Activated CD8-positive, alpha-beta T cell treated with anti-CD3 and anti-CD28 coated beads for 36 hours (primary cell): ENCODE measurements around the gene NSL1. TPM values are rescaled to one million over a fixed set of nuclear protein-coding genes. Genes with fewer than 3 reads are reported as not detected.
A peak's percentile ranks its signal among the peaks of the same experiment; 100 is the strongest.

Experiments
- ATAC-seq: fragments of 200-7000 bp; cut with Tn5 transposase; one replicate; pipeline ENCODE4 v1.10.0; 2021; ENCODE audit warnings: mild to moderate bottlenecking, moderate library complexity
- CTCF ChIA-PET: fragments of 350-600 bp; sonication (Branson Sonifier 250); formaldehyde crosslinking; loops from one replicate; lab custom pipeline; 2021; ENCODE audit warnings: antibody characterized with exemption; lab: Charles Lee
- POLR2A ChIA-PET: fragments of 350-600 bp; sonication (Branson Sonifier 250); formaldehyde crosslinking; loops from one replicate; lab custom pipeline; 2021; ENCODE audit warnings: antibody characterized with exemption; lab: Charles Lee
- DNase-seq: peaks from one replicate; pipeline ENCODE4 v3.0.0-alpha.2; 2020
- H3K27ac Mint-ChIP-seq: one replicate; pipeline ENCODE4 v1.8.0; 2021; ENCODE audit warnings: mild to moderate bottlenecking, mixed read lengths
- H3K27me3 Mint-ChIP-seq: one replicate; pipeline ENCODE4 v1.8.0; 2021; ENCODE audit warnings: mixed read lengths
- H3K36me3 Mint-ChIP-seq: one replicate; pipeline ENCODE4 v1.8.0; 2021; ENCODE audit warnings: low read depth, mixed read lengths
- H3K4me1 Mint-ChIP-seq: one replicate; pipeline ENCODE4 v1.8.0; 2021; ENCODE audit warnings: low read depth, mixed read lengths
- H3K4me3 Mint-ChIP-seq: one replicate; pipeline ENCODE4 v1.8.0; 2021; ENCODE audit warnings: mild to moderate bottlenecking, moderate library complexity, mixed read lengths
- H3K9me3 Mint-ChIP-seq: one replicate; pipeline ENCODE4 v1.8.0; 2021; ENCODE audit warnings: mixed read lengths
- intact Hi-C: fragments of 100-400 bp; cut with micrococcal nuclease; formaldehyde crosslinking; loops from one replicate; pipeline ENCODE4 v1.10.0; 2022
- total RNA-seq, 2 experiments: library from RNA; stranded (reverse); gene quantifications; one replicate each; pipeline ENCODE4 v1.2.3, GENCODE V29; 2021
- TF ChIP-seq, protein P1 (sequence below): fragments of 200-600 bp; IDR thresholded peaks from one replicate; pipeline ENCODE4 v1.8.0; 2022; ENCODE audit warnings: antibody characterized with exemption, mild to moderate bottlenecking

The NSL1 gene
- total RNA-seq, 2 experiments from 2014 or later = 29.6 to 34.9 TPM

- Mint-ChIP-seq H3K36me3 (peaks cover 2% of the 10 kb centered on the region), H3K9me3 (no peaks in the 10 kb centered on the region), H3K27ac (no peak overlapping the region), H3K4me1 (peaks cover 53% of the 10 kb centered on the region), H3K4me3 (no peak overlapping the region), H3K27me3 (peaks cover 1% of the 10 kb centered on the region)
- ATAC-seq (no peak), DNase-seq (no peak)
- intact Hi-C loops = loop anchor here (5.0 kb wide), 1 partner anchor 50 kb away; no protein-coding TSS in a partner anchor
- ChIA-PET CTCF (interaction anchor here (1.5 to 1.8 kb wide), 2 partner anchors 38 to 79 kb away, joined by 6 to 8 read pairs; no protein-coding TSS in a partner anchor), POLR2A (no interaction called here)
- TF ChIP-seq, protein P1, sequence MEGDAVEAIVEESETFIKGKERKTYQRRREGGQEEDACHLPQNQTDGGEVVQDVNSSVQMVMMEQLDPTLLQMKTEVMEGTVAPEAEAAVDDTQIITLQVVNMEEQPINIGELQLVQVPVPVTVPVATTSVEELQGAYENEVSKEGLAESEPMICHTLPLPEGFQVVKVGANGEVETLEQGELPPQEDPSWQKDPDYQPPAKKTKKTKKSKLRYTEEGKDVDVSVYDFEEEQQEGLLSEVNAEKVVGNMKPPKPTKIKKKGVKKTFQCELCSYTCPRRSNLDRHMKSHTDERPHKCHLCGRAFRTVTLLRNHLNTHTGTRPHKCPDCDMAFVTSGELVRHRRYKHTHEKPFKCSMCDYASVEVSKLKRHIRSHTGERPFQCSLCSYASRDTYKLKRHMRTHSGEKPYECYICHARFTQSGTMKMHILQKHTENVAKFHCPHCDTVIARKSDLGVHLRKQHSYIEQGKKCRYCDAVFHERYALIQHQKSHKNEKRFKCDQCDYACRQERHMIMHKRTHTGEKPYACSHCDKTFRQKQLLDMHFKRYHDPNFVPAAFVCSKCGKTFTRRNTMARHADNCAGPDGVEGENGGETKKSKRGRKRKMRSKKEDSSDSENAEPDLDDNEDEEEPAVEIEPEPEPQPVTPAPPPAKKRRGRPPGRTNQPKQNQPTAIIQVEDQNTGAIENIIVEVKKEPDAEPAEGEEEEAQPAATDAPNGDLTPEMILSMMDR = no peak
Measured at GRCh38 chr1:212702672-212703071, 88.9 kb downstream of the NSL1 start.

DNA sequence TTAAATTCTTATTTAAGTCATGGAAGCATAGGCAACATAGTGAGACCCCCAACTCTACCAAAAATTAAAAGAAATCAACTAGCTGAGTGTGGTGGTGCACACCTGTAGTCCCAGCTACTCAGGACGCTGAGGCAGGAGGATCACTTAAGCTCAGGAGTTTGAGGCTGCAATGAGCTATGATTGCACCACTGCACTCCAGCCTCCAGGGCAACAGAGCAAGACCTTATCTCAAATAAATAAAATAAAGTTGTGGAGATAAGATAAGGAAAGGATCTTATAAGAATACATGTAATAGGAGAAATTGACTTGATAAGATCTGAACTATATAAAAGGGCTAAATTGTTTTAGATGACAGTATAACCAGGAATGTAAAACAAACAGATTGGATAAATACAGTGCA, 89.7 kb downstream of the NSL1 start:
- peak overlapping the region; percentile 46 for H3K27ac Mint-ChIP-seq
- peaks cover 60% of the 10 kb centered on the region for H3K4me1 Mint-ChIP-seq
- peaks cover 9% of the 10 kb centered on the region for H3K36me3 Mint-ChIP-seq
- ChIA-PET POLR2A (interaction anchor here (0.6 to 2.1 kb wide), 4 partner anchors 10 to 887 kb away, joined by 3 to 11 read pairs (median 4); no protein-coding TSS in a partner anchor), CTCF (interaction anchor here (0.8 to 2.3 kb wide), 19 partner anchors 9 to 245 kb away, joined by 3 to 23 read pairs (median 4); partner anchors contain the start of genes NSL1 and TATDN3)
- no peak for DNase-seq
- ATAC-seq = no peak
- H3K4me3 Mint-ChIP-seq = no peak overlapping the region
- H3K27me3 Mint-ChIP-seq = peaks cover 1% of the 10 kb centered on the region
- TF ChIP-seq, protein P1 = no peak
- H3K9me3 Mint-ChIP-seq = no peaks in the 10 kb centered on the region
- intact Hi-C loops = loop anchor here (5.0 kb wide), 1 partner anchor 50 kb away; no protein-coding TSS in a partner anchor

- TF ChIP-seq, protein P1 = no peak
- Mint-ChIP-seq H3K4me3 (peak overlapping the region; percentile 79), H3K4me1 (peaks cover 67% of the 10 kb centered on the region), H3K9me3 (no peaks in the 10 kb centered on the region), H3K36me3 (peaks cover 17% of the 10 kb centered on the region), H3K27me3 (peaks cover 1% of the 10 kb centered on the region), H3K27ac (peak overlapping the region; percentile 86)
- ATAC-seq = peak; percentile 16
- CTCF ChIA-PET = interaction anchor here (0.8 to 2.3 kb wide), 24 partner anchors 9 to 245 kb away, joined by 3 to 23 read pairs (median 4); partner anchors contain the start of genes NSL1 and TATDN3
- DNase-seq = peak; percentile 55
- intact Hi-C loops = loop anchor here (5.0 kb wide), 1 partner anchor 51 kb away; no protein-coding TSS in a partner anchor
- POLR2A ChIA-PET = interaction anchor here (0.6 to 2.1 kb wide), 10 partner anchors 10 to 887 kb away, joined by 3 to 11 read pairs (median 4); no protein-coding TSS in a partner anchor
Measured at GRCh38 chr1:212700892-212701819, 90.4 kb downstream of the NSL1 start.

GRCh38 chr1:212700223-212700891, 91.2 kb downstream of the NSL1 start:
- peaks cover 1% of the 10 kb centered on the region for H3K27me3 Mint-ChIP-seq
- TF ChIP-seq, protein P1 = no peak
- peak; percentile 82 for DNase-seq
- H3K36me3 Mint-ChIP-seq = peaks cover 25% of the 10 kb centered on the region
- ChIA-PET POLR2A (interaction anchor here (0.7 to 2.1 kb wide), 6 partner anchors 20 to 62 kb away, joined by 3 to 5 read pairs (median 4); no protein-coding TSS in a partner anchor), CTCF (interaction anchor here (0.8 to 2.3 kb wide), 15 partner anchors 10 to 244 kb away, joined by 3 to 23 read pairs (median 5); no protein-coding TSS in a partner anchor)
- H3K4me3 Mint-ChIP-seq = peak overlapping the region; percentile 79
- peak; percentile 55 for ATAC-seq
- H3K4me1 Mint-ChIP-seq = peaks cover 66% of the 10 kb centered on the region
- no peaks in the 10 kb centered on the region for H3K9me3 Mint-ChIP-seq
- intact Hi-C loops = loop anchor here (5.0 kb wide), 1 partner anchor 52 kb away; no protein-coding TSS in a partner anchor
- H3K27ac Mint-ChIP-seq = peak overlapping the region; percentile 86
